Measurements from ENCODE around the gene PLCB1.
A peak's percentile ranks its signal among the peaks of the same experiment; 100 is the strongest.

Gene PLCB1

GRCh38 chr20:8129211-8129976 is 2.7 kb upstream of the PLCB1 start:
- no peak overlapping the region for H4K8ac ChIP-seq (ENCODE audit: low read depth, low read length)
- H3K27ac ChIP-seq (replicated peaks; ENCODE audit: low read length): no peak overlapping the region
- H3K9ac ChIP-seq (ENCODE audit: low read depth, low read length, poor library complexity): no peak overlapping the region
- H2BK120ac ChIP-seq (ENCODE audit: low read depth, low read length): no peak overlapping the region
- no peak overlapping the region for H2BK15ac ChIP-seq (ENCODE audit: low read length)
- H3K23ac ChIP-seq (ENCODE audit: low read depth, low read length, poor library complexity): no peak overlapping the region
- H3K79me1 ChIP-seq (ENCODE audit: low read depth, low read length): no peaks in the 10 kb centered on the region
- no peak overlapping the region for H2AFZ ChIP-seq (ENCODE audit: low read length)
- H2AK5ac ChIP-seq (ENCODE audit: low read depth, low read length): no peak overlapping the region
- H3K4ac ChIP-seq (ENCODE audit: low read length): no peak overlapping the region
- H3K18ac ChIP-seq (ENCODE audit: low read length): no peak overlapping the region
- H3K14ac ChIP-seq (ENCODE audit: low read length): no peak overlapping the region
- no CpG with 5 or more reads among the region's 6 CpGs for WGBS, 2 donors (ENCODE audit: extremely low coverage in 2 of 2, insufficient read length in 2 of 2, insufficient replicate concordance in 1 of 2)
- no peak overlapping the region for H3K4me2 ChIP-seq (ENCODE audit: insufficient read depth, low read length, poor library complexity, severe bottlenecking)
- H2BK5ac ChIP-seq (ENCODE audit: low read length): no peak overlapping the region
- peaks cover 0 to 7% (median 0%) of the 10 kb centered on the region in 3 experiments for H3K27me3 ChIP-seq (ENCODE audit: control insufficient read depth in 3 of 3, insufficient read depth in 3 of 3, low read depth in 1 of 3, low read length in 3 of 3)
- peaks cover 0 to 4% of the 10 kb centered on the region in 2 donors for H3K4me1 ChIP-seq (ENCODE audit: control insufficient read depth in 2 of 2, insufficient read depth in 1 of 2, low read depth in 1 of 2, low read length in 2 of 2)
- DNase-seq (ENCODE audit: low spot score): no peak
- H2BK12ac ChIP-seq (ENCODE audit: low read length): no peak overlapping the region
- peaks cover 0 to 5% of the 10 kb centered on the region in 2 donors for H3K9me3 ChIP-seq (replicated peaks in 1 of 2; ENCODE audit: control insufficient read depth in 2 of 2, insufficient read depth in 1 of 2, low read depth in 1 of 2, low read length in 2 of 2)
- H4K91ac ChIP-seq (ENCODE audit: low read depth, low read length, poor library complexity): no peak overlapping the region
- H3K36me3 ChIP-seq (replicated peaks in 1 of 2; ENCODE audit: control insufficient read depth in 2 of 2, insufficient read depth in 2 of 2, low read length in 2 of 2): no peaks in the 10 kb centered on the region
- no peak overlapping the region for H3K4me3 ChIP-seq (ENCODE audit: low read length in 2 of 2)

- Histone ChIP-seq H3K79me1 (ENCODE audit: low read depth, low read length) (no peaks in the 10 kb centered on the region), H3K27me3 (ENCODE audit: control insufficient read depth in 3 of 3, insufficient read depth in 3 of 3, low read depth in 1 of 3, low read length in 3 of 3) (peaks cover 0 to 7% (median 0%) of the 10 kb centered on the region in 3 experiments), H3K18ac (ENCODE audit: low read length) (no peak overlapping the region), H3K23ac (ENCODE audit: low read depth, low read length, poor library complexity) (no peak overlapping the region), H3K36me3 (replicated peaks in 1 of 2; ENCODE audit: control insufficient read depth in 2 of 2, insufficient read depth in 2 of 2, low read length in 2 of 2) (no peaks in the 10 kb centered on the region), H3K4me2 (ENCODE audit: insufficient read depth, low read length, poor library complexity, severe bottlenecking) (no peak overlapping the region), H3K4me1 (ENCODE audit: control insufficient read depth in 2 of 2, insufficient read depth in 1 of 2, low read depth in 1 of 2, low read length in 2 of 2) (peaks cover 0 to 4% of the 10 kb centered on the region in 2 donors), H2BK15ac (ENCODE audit: low read length) (no peak overlapping the region), H2AFZ (ENCODE audit: low read length) (peak overlapping the region; percentile 100), H3K4me3 (ENCODE audit: low read length in 2 of 2) (peak overlapping the region in 1 of 2 donors; percentile 62), H3K27ac (replicated peaks; ENCODE audit: low read length) (no peak overlapping the region), H4K8ac (ENCODE audit: low read depth, low read length) (no peak overlapping the region), H4K91ac (ENCODE audit: low read depth, low read length, poor library complexity) (no peak overlapping the region), H3K4ac (ENCODE audit: low read length) (no peak overlapping the region), H2AK5ac (ENCODE audit: low read depth, low read length) (no peak overlapping the region), H2BK12ac (ENCODE audit: low read length) (no peak overlapping the region), H2BK5ac (ENCODE audit: low read length) (no peak overlapping the region), H3K9me3 (replicated peaks in 1 of 2; ENCODE audit: control insufficient read depth in 2 of 2, insufficient read depth in 1 of 2, low read depth in 1 of 2, low read length in 2 of 2) (peaks cover 0 to 5% of the 10 kb centered on the region in 2 donors), H3K14ac (ENCODE audit: low read length) (no peak overlapping the region), H3K9ac (ENCODE audit: low read depth, low read length, poor library complexity) (no peak overlapping the region), H2BK120ac (ENCODE audit: low read depth, low read length) (no peak overlapping the region)
- WGBS, 2 donors (ENCODE audit: extremely low coverage in 2 of 2, insufficient read length in 2 of 2, insufficient replicate concordance in 1 of 2): no CpG with 5 or more reads among the region's 8 CpGs
- DNase-seq (ENCODE audit: low spot score): no peak
Observed at GRCh38 chr20:8130840-8131526, 1.1 kb upstream of the PLCB1 start.

DNA sequence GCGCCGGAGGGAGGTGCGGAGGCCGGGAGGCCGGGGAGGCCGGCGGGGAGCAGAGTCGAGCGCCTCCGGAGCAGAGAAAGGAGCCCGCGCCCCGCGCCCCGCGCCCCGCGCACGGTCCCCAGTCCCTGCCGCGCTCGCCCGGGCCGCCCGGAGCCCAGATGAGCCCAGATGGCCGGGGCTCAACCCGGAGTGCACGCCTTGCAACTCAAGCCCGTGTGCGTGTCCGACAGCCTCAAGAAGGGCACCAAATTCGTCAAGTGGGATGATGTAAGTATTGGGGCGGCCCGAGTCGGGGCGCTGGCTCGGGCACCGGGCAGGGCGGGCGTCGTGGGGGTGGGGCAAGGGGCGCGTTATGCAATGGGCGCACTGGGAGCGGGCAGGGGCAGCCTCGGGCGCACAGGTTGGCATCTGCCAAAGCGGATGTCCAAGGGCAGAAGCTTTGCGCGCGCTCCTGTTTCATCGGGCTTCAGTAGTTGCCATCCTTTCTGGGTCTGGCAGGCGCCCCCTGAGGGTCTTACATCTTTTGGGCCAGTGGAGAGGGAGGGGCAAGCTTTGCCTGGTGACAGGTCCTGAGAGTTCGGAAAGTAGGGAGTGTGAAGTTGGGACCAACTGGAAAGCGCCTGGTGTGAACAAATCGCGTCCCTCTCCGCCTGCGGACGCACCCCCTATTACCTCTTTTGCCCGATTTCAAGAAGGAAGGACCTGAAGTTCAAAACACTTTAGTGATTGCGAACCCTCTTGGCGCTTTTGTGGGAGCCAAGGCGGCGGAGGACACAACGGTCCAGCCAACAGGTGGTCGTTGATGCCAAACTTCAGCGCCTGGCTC is 631 bp downstream of the PLCB1 start:
- H2AK5ac ChIP-seq (ENCODE audit: low read depth, low read length): no peak overlapping the region
- H2BK120ac ChIP-seq (ENCODE audit: low read depth, low read length): no peak overlapping the region
- H3K36me3 ChIP-seq (replicated peaks in 1 of 2; ENCODE audit: control insufficient read depth in 2 of 2, insufficient read depth in 2 of 2, low read length in 2 of 2): no peaks in the 10 kb centered on the region
- peak overlapping the region; percentile 96 for H3K18ac ChIP-seq (ENCODE audit: low read length)
- no peak overlapping the region for H2BK5ac ChIP-seq (ENCODE audit: low read length)
- no peaks in the 10 kb centered on the region for H3K79me1 ChIP-seq (ENCODE audit: low read depth, low read length)
- H3K27me3 ChIP-seq (ENCODE audit: control insufficient read depth in 3 of 3, insufficient read depth in 3 of 3, low read depth in 1 of 3, low read length in 3 of 3): peaks cover 0 to 7% (median 0%) of the 10 kb centered on the region in 3 experiments
- peak overlapping the region; percentile 97 for H2AFZ ChIP-seq (ENCODE audit: low read length)
- H3K4ac ChIP-seq (ENCODE audit: low read length): no peak overlapping the region
- peak overlapping the region; percentile 82 for H3K4me2 ChIP-seq (ENCODE audit: insufficient read depth, low read length, poor library complexity, severe bottlenecking)
- peak overlapping the region; percentile 45 for H3K9ac ChIP-seq (ENCODE audit: low read depth, low read length, poor library complexity)
- H3K23ac ChIP-seq (ENCODE audit: low read depth, low read length, poor library complexity): peak overlapping the region; percentile 45
- DNase-seq (ENCODE audit: low spot score): peak; percentile 37
- H3K4me1 ChIP-seq (ENCODE audit: control insufficient read depth in 2 of 2, insufficient read depth in 1 of 2, low read depth in 1 of 2, low read length in 2 of 2): peaks cover 0 to 4% of the 10 kb centered on the region in 2 donors
- H4K91ac ChIP-seq (ENCODE audit: low read depth, low read length, poor library complexity): no peak overlapping the region
- H3K9me3 ChIP-seq (replicated peaks in 1 of 2; ENCODE audit: control insufficient read depth in 2 of 2, insufficient read depth in 1 of 2, low read depth in 1 of 2, low read length in 2 of 2): peaks cover 0 to 5% of the 10 kb centered on the region in 2 donors
- H4K8ac ChIP-seq (ENCODE audit: low read depth, low read length): no peak overlapping the region
- no peak overlapping the region for H3K27ac ChIP-seq (replicated peaks; ENCODE audit: low read length)
- no peak overlapping the region for H2BK15ac ChIP-seq (ENCODE audit: low read length)
- H2BK12ac ChIP-seq (ENCODE audit: low read length): no peak overlapping the region
- H3K4me3 ChIP-seq (ENCODE audit: low read length in 2 of 2): peak overlapping the region; percentile 62 to 90
- no peak overlapping the region for H3K14ac ChIP-seq (ENCODE audit: low read length)
- no CpG with 5 or more reads among the region's 68 CpGs for WGBS, 2 donors (ENCODE audit: extremely low coverage in 2 of 2, insufficient read length in 2 of 2, insufficient replicate concordance in 1 of 2)

Measured in neuronal stem cell (in vitro differentiated cells).